BE2C (cell line): Measurements from ENCODE around the gene MYOF.

Experiments used
- DNase-seq: peaks from one replicate; pipeline ENCODE4 v3.0.0-alpha.2; 2020
- H3K27me3 ChIP-seq: fragments of 250-450 bp; sonication (Bioruptor Pico); 2 replicates; pipeline ENCODE4 v1.5.1; 2020; ENCODE audit warnings: mild to moderate bottlenecking
- H3K36me3 ChIP-seq: fragments of 250-450 bp; sonication (Bioruptor Pico); 2 replicates; pipeline ENCODE4 v1.5.1; 2020; ENCODE audit warnings: mild to moderate bottlenecking
- H3K4me1 ChIP-seq: fragments of 250-450 bp; sonication (Bioruptor Pico); 2 replicates; pipeline ENCODE4 v1.5.1; 2020
- H3K4me3 ChIP-seq: 2 replicates; pipeline ENCODE4 v1.5.1; 2011; ENCODE audit warnings: low read depth, low read length
- H3K9me3 ChIP-seq: fragments of 250-450 bp; sonication (Bioruptor Pico); 2 replicates; pipeline ENCODE4 v1.5.1; 2020
- TF ChIP-seq, protein P1 (sequence below): IDR thresholded peaks from 2 replicates; pipeline ENCODE4 v1.5.1; 2012; ENCODE audit warnings: mild to moderate bottlenecking, low read depth, low read length

MYOF gene

DNA sequence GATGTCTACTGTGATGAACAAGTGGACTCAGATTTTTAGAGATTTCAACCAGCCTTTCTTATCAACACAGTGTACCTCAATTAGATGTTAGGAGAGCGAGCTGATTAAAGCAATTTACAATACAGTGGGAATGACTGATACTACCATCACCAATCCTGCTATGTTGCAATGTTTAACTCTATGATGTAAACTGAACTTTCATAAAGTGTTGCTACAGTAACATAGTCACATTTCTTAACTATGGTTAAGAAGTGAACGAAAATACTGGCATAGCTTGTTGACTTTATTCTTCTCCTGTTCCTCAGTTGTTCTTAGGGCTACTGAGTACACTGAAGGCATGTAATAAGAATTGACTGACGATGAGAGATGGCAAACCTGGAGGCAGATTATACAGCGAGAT, 139.8 kb downstream of the MYOF start:
- Histone ChIP-seq H3K4me1 (no peaks in the 10 kb centered on the region), H3K36me3 (no peaks in the 10 kb centered on the region), H3K27me3 (no peaks in the 10 kb centered on the region; the same call in 1 of the 2 replicates), H3K9me3 (no peaks in the 10 kb centered on the region), H3K4me3 (no peak overlapping the region)
- DNase-seq: no peak
- TF ChIP-seq, protein P1, sequence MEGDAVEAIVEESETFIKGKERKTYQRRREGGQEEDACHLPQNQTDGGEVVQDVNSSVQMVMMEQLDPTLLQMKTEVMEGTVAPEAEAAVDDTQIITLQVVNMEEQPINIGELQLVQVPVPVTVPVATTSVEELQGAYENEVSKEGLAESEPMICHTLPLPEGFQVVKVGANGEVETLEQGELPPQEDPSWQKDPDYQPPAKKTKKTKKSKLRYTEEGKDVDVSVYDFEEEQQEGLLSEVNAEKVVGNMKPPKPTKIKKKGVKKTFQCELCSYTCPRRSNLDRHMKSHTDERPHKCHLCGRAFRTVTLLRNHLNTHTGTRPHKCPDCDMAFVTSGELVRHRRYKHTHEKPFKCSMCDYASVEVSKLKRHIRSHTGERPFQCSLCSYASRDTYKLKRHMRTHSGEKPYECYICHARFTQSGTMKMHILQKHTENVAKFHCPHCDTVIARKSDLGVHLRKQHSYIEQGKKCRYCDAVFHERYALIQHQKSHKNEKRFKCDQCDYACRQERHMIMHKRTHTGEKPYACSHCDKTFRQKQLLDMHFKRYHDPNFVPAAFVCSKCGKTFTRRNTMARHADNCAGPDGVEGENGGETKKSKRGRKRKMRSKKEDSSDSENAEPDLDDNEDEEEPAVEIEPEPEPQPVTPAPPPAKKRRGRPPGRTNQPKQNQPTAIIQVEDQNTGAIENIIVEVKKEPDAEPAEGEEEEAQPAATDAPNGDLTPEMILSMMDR: no peak

GRCh38 chr10:93337309-93337721, 144.8 kb downstream of the MYOF start:
- TF ChIP-seq, protein P1: no peak
- Histone ChIP-seq H3K27me3 (no peaks in the 10 kb centered on the region; the same call in 1 of the 2 replicates), H3K9me3 (no peaks in the 10 kb centered on the region), H3K4me1 (no peaks in the 10 kb centered on the region), H3K4me3 (no peak overlapping the region), H3K36me3 (no peaks in the 10 kb centered on the region)
- DNase-seq: no peak

- Histone ChIP-seq H3K36me3 (no peaks in the 10 kb centered on the region), H3K9me3 (no peaks in the 10 kb centered on the region), H3K4me3 (no peak overlapping the region), H3K27me3 (no peaks in the 10 kb centered on the region; the same call in 1 of the 2 replicates), H3K4me1 (no peaks in the 10 kb centered on the region)
- TF ChIP-seq, protein P1: no peak
- DNase-seq: no peak
Measured at GRCh38 chr10:93336678-93337077, 145.5 kb downstream of the MYOF start.

DNA sequence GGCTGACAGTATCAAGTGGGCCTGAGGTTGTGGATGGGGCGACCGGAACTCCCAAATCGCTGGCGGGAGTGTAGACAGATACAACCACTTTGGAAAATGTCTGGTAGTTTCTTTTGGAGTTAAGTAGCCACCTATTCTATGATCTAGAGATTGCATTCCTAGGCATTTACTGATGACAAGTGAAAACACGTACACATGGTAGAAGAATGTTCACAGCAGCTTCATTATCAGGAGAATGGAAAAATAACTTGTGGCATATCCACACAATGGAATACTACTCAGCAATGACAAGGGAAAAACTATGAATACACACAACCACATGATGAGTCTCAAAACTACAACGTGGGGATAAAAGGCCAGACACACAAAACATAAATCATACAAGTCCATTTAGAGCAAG, 146.0 kb downstream of the MYOF start:
- DNase-seq: no peak
- no peaks in the 10 kb centered on the region; the same call in 1 of the 2 replicates for H3K27me3 ChIP-seq
- TF ChIP-seq, protein P1: no peak
- H3K36me3 ChIP-seq: no peaks in the 10 kb centered on the region
- no peak overlapping the region for H3K4me3 ChIP-seq
- no peaks in the 10 kb centered on the region for H3K4me1 ChIP-seq
- no peaks in the 10 kb centered on the region for H3K9me3 ChIP-seq

GRCh38 chr10:93334901-93335327, 147.2 kb downstream of the MYOF start:
- Histone ChIP-seq H3K9me3 (no peaks in the 10 kb centered on the region), H3K36me3 (no peaks in the 10 kb centered on the region), H3K27me3 (no peaks in the 10 kb centered on the region; the same call in 1 of the 2 replicates), H3K4me3 (no peak overlapping the region), H3K4me1 (no peaks in the 10 kb centered on the region)
- TF ChIP-seq, protein P1: no peak
- no peak for DNase-seq

DNA sequence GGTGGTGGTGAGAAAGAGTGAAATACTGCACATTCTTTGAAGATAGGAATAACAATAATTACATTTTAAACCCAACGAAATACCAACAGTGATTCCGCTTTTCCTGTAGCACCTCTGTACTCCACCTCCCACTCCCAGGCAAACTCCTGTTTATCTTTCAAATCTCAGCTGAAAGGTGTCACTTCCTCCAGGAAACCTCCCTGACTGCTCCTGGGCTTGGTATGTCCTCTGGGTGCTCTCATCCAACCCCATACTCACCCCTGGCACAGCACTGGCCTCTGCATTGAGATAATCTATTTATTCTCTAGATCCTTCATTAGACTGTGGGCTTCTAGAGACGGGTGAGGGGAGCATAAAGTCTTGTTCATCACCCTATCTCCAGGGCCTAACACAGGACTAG, 148.0 kb downstream of the MYOF start:
- no peaks in the 10 kb centered on the region for H3K36me3 ChIP-seq
- TF ChIP-seq, protein P1: no peak
- H3K4me1 ChIP-seq: no peaks in the 10 kb centered on the region
- DNase-seq: no peak
- H3K4me3 ChIP-seq: no peak overlapping the region
- H3K27me3 ChIP-seq: no peaks in the 10 kb centered on the region; the same call in 1 of the 2 replicates
- H3K9me3 ChIP-seq: no peaks in the 10 kb centered on the region
